ENCODE results near the gene RHOD. TPM values are rescaled to one million over a fixed set of nuclear protein-coding genes. Genes with fewer than 3 reads are reported as not detected.

RHOD gene
- total RNA-seq, 1 experiment from 2014 or later = 24.7 TPM

- BruUV-seq (replicated peaks) = no TSS peak
- CTCF ChIA-PET = interaction anchor here (0.7 to 1.1 kb wide), 3 partner anchors 11 to 116 kb away, joined by 3 to 4 read pairs (median 4); no protein-coding TSS in a partner anchor
- no peak for TF ChIP-seq CTCF (IDR thresholded peaks at IDR 0.05; ENCODE audit: unreplicated experiment)
- Mint-ChIP-seq H3K9me3 (ENCODE audit: low read depth, unreplicated experiment) (no peaks in the 10 kb centered on the region), H3K4me3 (ENCODE audit: low read depth, unreplicated experiment) (no peak overlapping the region), H3K27ac (ENCODE audit: unreplicated experiment) (no peak overlapping the region), H3K36me3 (ENCODE audit: insufficient read depth, unreplicated experiment) (no peaks in the 10 kb centered on the region), H3K4me1 (ENCODE audit: low read depth, unreplicated experiment) (peaks cover 35% of the 10 kb centered on the region), H3K27me3 (ENCODE audit: unreplicated experiment) (no peaks in the 10 kb centered on the region)
- intact Hi-C loops (cut with micrococcal nuclease; ENCODE audit: unreplicated experiment) = no loop called here
- peak; percentile 71 for DNase-seq
Measured at GRCh38 chr11:67032830-67033551, 23.7 kb upstream of the RHOD start.

DNA sequence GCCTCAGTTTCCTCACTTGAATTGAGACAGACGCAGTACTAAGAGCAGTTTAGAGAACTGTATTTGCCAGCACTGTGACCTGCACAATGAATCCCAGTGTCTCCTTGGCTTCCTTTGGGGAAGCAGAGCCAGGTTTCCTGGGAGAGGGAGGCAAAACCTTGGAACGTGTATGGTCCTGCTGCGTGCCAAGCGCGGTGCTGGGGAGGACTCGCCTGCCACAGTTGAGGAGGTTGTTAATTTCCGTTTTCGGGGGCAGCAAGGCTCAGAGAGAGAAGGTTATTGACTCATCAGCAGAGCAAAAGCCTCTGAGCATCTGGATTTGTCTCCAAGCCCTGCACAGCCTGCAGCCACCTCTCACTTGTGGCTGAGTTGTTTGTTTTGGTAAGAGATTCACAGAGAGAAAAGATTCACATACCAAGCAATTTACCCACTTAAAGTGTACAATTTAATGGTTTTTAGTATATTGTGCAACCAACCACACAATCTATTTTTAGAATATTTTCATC, 22.9 kb upstream of the RHOD start:
- DNase-seq = no peak
- no peak overlapping the region for H3K27ac Mint-ChIP-seq (ENCODE audit: unreplicated experiment)
- intact Hi-C loops (cut with micrococcal nuclease; ENCODE audit: unreplicated experiment) = no loop called here
- TF ChIP-seq CTCF (IDR thresholded peaks at IDR 0.05; ENCODE audit: unreplicated experiment) = no peak
- no peaks in the 10 kb centered on the region for H3K36me3 Mint-ChIP-seq (ENCODE audit: insufficient read depth, unreplicated experiment)
- H3K9me3 Mint-ChIP-seq (ENCODE audit: low read depth, unreplicated experiment) = no peaks in the 10 kb centered on the region
- H3K4me3 Mint-ChIP-seq (ENCODE audit: low read depth, unreplicated experiment) = no peak overlapping the region
- CTCF ChIA-PET = no interaction called here
- no TSS peak for BruUV-seq (replicated peaks)
- no peaks in the 10 kb centered on the region for H3K27me3 Mint-ChIP-seq (ENCODE audit: unreplicated experiment)
- H3K4me1 Mint-ChIP-seq (ENCODE audit: low read depth, unreplicated experiment) = peaks cover 32% of the 10 kb centered on the region

DNA sequence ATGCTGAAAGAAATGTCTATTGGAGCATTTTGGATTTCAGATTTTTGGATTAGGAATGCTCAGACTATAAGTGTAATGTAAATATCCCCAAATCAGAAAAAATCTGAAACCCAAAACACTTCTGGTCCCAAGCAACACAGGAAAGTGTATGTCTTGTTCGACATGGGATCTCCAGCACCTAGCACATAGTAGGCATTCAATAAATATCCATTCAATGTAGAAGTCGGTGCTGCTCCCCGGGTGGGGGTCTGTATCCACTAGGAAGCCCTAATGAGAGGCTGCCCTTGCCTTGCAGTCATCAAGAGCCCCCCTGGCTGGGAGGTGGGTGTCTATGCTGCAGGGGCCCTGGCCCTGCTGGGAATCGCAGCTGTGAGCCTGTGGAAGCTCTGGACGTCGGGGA, 22.3 kb upstream of the RHOD start:
- no peak for DNase-seq
- H3K36me3 Mint-ChIP-seq (ENCODE audit: insufficient read depth, unreplicated experiment) = no peaks in the 10 kb centered on the region
- no peak for TF ChIP-seq CTCF (IDR thresholded peaks at IDR 0.05; ENCODE audit: unreplicated experiment)
- no peaks in the 10 kb centered on the region for H3K27me3 Mint-ChIP-seq (ENCODE audit: unreplicated experiment)
- H3K4me1 Mint-ChIP-seq (ENCODE audit: low read depth, unreplicated experiment) = peaks cover 32% of the 10 kb centered on the region
- H3K9me3 Mint-ChIP-seq (ENCODE audit: low read depth, unreplicated experiment) = no peaks in the 10 kb centered on the region
- intact Hi-C loops (cut with micrococcal nuclease; ENCODE audit: unreplicated experiment) = no loop called here
- no TSS peak for BruUV-seq (replicated peaks)
- CTCF ChIA-PET = no interaction called here
- H3K27ac Mint-ChIP-seq (ENCODE audit: unreplicated experiment) = no peak overlapping the region
- H3K4me3 Mint-ChIP-seq (ENCODE audit: low read depth, unreplicated experiment) = no peak overlapping the region

DNA sequence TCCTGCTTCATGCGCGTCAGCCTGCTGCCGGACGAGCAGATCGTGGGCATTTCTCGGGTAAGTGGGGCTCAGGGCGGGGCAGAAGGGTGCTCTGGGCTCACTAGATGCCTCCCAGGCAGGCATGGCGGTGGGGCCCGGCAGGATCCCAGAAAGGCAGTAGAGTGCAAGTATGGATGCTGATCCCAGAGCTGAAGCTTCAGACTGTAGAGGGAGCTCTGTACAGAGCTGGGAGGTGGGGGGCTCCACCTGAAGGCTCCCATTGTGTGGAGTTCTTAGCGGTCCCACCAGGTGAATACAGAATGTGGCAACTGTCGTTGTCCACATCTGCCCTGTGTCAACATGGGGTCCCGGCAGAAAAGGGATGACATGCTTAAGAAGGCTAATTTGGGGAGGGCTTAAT, 16.5 kb upstream of the RHOD start:
- no TSS peak for BruUV-seq (replicated peaks)
- no peak overlapping the region for H3K27ac Mint-ChIP-seq (ENCODE audit: unreplicated experiment)
- DNase-seq = no peak
- H3K4me1 Mint-ChIP-seq (ENCODE audit: low read depth, unreplicated experiment) = no peaks in the 10 kb centered on the region
- TF ChIP-seq CTCF (IDR thresholded peaks at IDR 0.05; ENCODE audit: unreplicated experiment) = no peak
- H3K36me3 Mint-ChIP-seq (ENCODE audit: insufficient read depth, unreplicated experiment) = no peaks in the 10 kb centered on the region
- CTCF ChIA-PET = no interaction called here
- H3K27me3 Mint-ChIP-seq (ENCODE audit: unreplicated experiment) = peaks cover 9% of the 10 kb centered on the region
- H3K4me3 Mint-ChIP-seq (ENCODE audit: low read depth, unreplicated experiment) = no peak overlapping the region
- no peaks in the 10 kb centered on the region for H3K9me3 Mint-ChIP-seq (ENCODE audit: low read depth, unreplicated experiment)
- intact Hi-C loops (cut with micrococcal nuclease; ENCODE audit: unreplicated experiment) = no loop called here

All from Calu3 (cell line).